ENCODE measurements around the gene CACNB4. TPM values are rescaled to one million over a fixed set of nuclear protein-coding genes. Genes with fewer than 3 reads are reported as not detected.

Gene CACNB4
- total RNA-seq, 2 donors from 2014 or later = 0.93 to 0.95 TPM

- H3K4me3 ChIP-seq (ENCODE audit: low read length) = no peak overlapping the region
- TF ChIP-seq, protein P1, sequence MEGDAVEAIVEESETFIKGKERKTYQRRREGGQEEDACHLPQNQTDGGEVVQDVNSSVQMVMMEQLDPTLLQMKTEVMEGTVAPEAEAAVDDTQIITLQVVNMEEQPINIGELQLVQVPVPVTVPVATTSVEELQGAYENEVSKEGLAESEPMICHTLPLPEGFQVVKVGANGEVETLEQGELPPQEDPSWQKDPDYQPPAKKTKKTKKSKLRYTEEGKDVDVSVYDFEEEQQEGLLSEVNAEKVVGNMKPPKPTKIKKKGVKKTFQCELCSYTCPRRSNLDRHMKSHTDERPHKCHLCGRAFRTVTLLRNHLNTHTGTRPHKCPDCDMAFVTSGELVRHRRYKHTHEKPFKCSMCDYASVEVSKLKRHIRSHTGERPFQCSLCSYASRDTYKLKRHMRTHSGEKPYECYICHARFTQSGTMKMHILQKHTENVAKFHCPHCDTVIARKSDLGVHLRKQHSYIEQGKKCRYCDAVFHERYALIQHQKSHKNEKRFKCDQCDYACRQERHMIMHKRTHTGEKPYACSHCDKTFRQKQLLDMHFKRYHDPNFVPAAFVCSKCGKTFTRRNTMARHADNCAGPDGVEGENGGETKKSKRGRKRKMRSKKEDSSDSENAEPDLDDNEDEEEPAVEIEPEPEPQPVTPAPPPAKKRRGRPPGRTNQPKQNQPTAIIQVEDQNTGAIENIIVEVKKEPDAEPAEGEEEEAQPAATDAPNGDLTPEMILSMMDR (conservative IDR thresholded peaks at IDR 0.05) = no peak
- H3K9me3 ChIP-seq (ENCODE audit: control insufficient read depth, low read length) = no peaks in the 10 kb centered on the region
- Mint-ChIP-seq H3K27ac (no peak overlapping the region), H3K27me3 (ENCODE audit: insufficient read depth) (peaks cover 2% of the 10 kb centered on the region), H3K36me3 (ENCODE audit: low read depth) (no peaks in the 10 kb centered on the region), H3K4me1 (no peaks in the 10 kb centered on the region), H3K4me3 (no peak overlapping the region), H3K9me3 (no peaks in the 10 kb centered on the region)
- no peak overlapping the region for H3K27ac ChIP-seq (ENCODE audit: low read depth, low read length)
- H3K27me3 ChIP-seq (ENCODE audit: control insufficient read depth, insufficient read depth, low read length, poor library complexity, severe bottlenecking) = no peaks in the 10 kb centered on the region
- H3K36me3 ChIP-seq (ENCODE audit: control insufficient read depth, insufficient read depth, low read length) = no peaks in the 10 kb centered on the region
- no peak overlapping the region for H3K9ac ChIP-seq (ENCODE audit: extremely low read depth, low read length, poor library complexity, severe bottlenecking)
- no peaks in the 10 kb centered on the region for H3K4me1 ChIP-seq (ENCODE audit: control insufficient read depth, insufficient read depth, low read length)
- DNase-seq = no peak
These were observed 79.1 kb downstream of the CACNB4 start for GRCh38 chr2:152019732-152020131.

- H3K36me3 Mint-ChIP-seq (ENCODE audit: low read depth) = no peaks in the 10 kb centered on the region
- H3K27ac Mint-ChIP-seq = no peak overlapping the region
- no peak overlapping the region for H3K27ac ChIP-seq (ENCODE audit: low read depth, low read length)
- H3K4me1 Mint-ChIP-seq = no peaks in the 10 kb centered on the region
- TF ChIP-seq, protein P1 (conservative IDR thresholded peaks at IDR 0.05) = no peak
- no peaks in the 10 kb centered on the region for H3K9me3 Mint-ChIP-seq
- no peak overlapping the region for H3K9ac ChIP-seq (ENCODE audit: extremely low read depth, low read length, poor library complexity, severe bottlenecking)
- H3K4me1 ChIP-seq (ENCODE audit: control insufficient read depth, insufficient read depth, low read length) = no peaks in the 10 kb centered on the region
- WGBS, 2 experiments (ENCODE audit: insufficient coverage in 1 of 2, insufficient read length in 1 of 2) = 77 to 85% methylated on average over 4 to 7 of the region's 7 CpGs
- peaks cover 2% of the 10 kb centered on the region for H3K27me3 Mint-ChIP-seq (ENCODE audit: insufficient read depth)
- DNase-seq = no peak
- no peak overlapping the region for H3K4me3 ChIP-seq (ENCODE audit: low read length)
- H3K9me3 ChIP-seq (ENCODE audit: control insufficient read depth, low read length) = no peaks in the 10 kb centered on the region
- no peaks in the 10 kb centered on the region for H3K36me3 ChIP-seq (ENCODE audit: control insufficient read depth, insufficient read depth, low read length)
- H3K4me3 Mint-ChIP-seq = no peak overlapping the region
- H3K27me3 ChIP-seq (ENCODE audit: control insufficient read depth, insufficient read depth, low read length, poor library complexity, severe bottlenecking) = no peaks in the 10 kb centered on the region
These were observed 82.4 kb downstream of the CACNB4 start for GRCh38 chr2:152016181-152017120.

DNA sequence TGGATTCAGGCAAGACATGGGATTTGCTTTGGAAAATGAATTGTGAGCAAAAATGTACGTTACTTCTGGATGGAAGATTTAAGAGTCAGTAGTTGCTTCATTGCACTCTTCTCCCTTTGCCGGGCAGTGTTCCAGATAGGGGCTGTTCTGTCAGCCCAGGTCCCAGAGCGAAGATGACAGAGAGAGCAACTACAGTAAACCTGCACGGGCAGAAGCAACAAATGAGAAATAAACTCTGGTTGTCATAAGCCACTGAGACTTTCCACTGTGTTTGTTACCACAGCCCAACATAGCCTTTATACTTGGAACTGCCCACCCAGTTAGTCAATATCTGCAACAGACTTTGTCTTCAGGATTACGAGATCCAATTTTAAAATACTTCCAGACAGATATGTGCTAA is 83.3 kb downstream of the CACNB4 start:
- Histone ChIP-seq H3K9me3 (ENCODE audit: control insufficient read depth, low read length) (no peaks in the 10 kb centered on the region), H3K9ac (ENCODE audit: extremely low read depth, low read length, poor library complexity, severe bottlenecking) (no peak overlapping the region), H3K36me3 (ENCODE audit: control insufficient read depth, insufficient read depth, low read length) (no peaks in the 10 kb centered on the region), H3K4me3 (ENCODE audit: low read length) (no peak overlapping the region), H3K27ac (ENCODE audit: low read depth, low read length) (no peak overlapping the region), H3K27me3 (ENCODE audit: control insufficient read depth, insufficient read depth, low read length, poor library complexity, severe bottlenecking) (peaks cover 6% of the 10 kb centered on the region), H3K4me1 (ENCODE audit: control insufficient read depth, insufficient read depth, low read length) (no peaks in the 10 kb centered on the region)
- Mint-ChIP-seq H3K9me3 (no peaks in the 10 kb centered on the region), H3K4me3 (no peak overlapping the region), H3K4me1 (no peaks in the 10 kb centered on the region), H3K27me3 (ENCODE audit: insufficient read depth) (peaks cover 4% of the 10 kb centered on the region), H3K27ac (no peak overlapping the region), H3K36me3 (ENCODE audit: low read depth) (no peaks in the 10 kb centered on the region)
- DNase-seq = no peak
- TF ChIP-seq, protein P1 (conservative IDR thresholded peaks at IDR 0.05) = no peak
- WGBS, 2 experiments (ENCODE audit: insufficient coverage in 1 of 2, insufficient read length in 1 of 2) = 76 to 87% methylated on average over 5 of the region's 5 CpGs

All from endodermal cell (in vitro differentiated cells).